Loucy (cell line): ENCODE data around the gene APOC3.

Source experiments
- H2AFZ ChIP-seq: fragments of 200-600 bp; sonication (generic); 2 replicates; pipeline ENCODE4 v1.6.0; 2016; ENCODE audit warnings: antibody characterized with exemption, mild to moderate bottlenecking, low read length, moderate library complexity
- H3F3A ChIP-seq: fragments of 200-600 bp; 2 replicates; pipeline ENCODE4 v1.6.0; 2016; ENCODE audit warnings: antibody characterized with exemption, low read depth, mild to moderate bottlenecking
- H3K27me3 ChIP-seq: fragments of 200-600 bp; sonication (generic); 2 replicates; pipeline ENCODE4 v1.6.1; 2014; ENCODE audit warnings: low read length, mild to moderate bottlenecking; ENCODE audit not compliant: insufficient read depth, poor library complexity, severe bottlenecking
- H3K36me3 ChIP-seq: fragments of 200-600 bp; sonication (generic); 2 replicates; pipeline ENCODE4 v1.6.1; 2016; ENCODE audit warnings: low read length; ENCODE audit not compliant: insufficient read depth
- H3K4me1 ChIP-seq: fragments of 200-600 bp; sonication (generic); 2 replicates; pipeline ENCODE4 v1.5.1; 2014; ENCODE audit warnings: low read length, mild to moderate bottlenecking; ENCODE audit not compliant: insufficient read depth, poor library complexity, severe bottlenecking
- H3K4me2 ChIP-seq: fragments of 200-600 bp; sonication (generic); 2 replicates; pipeline ENCODE4 v1.6.0; 2014; ENCODE audit warnings: antibody characterized with exemption, low read length, low read depth, mild to moderate bottlenecking; ENCODE audit not compliant: poor library complexity, severe bottlenecking
- H3K4me3 ChIP-seq: fragments of 200-600 bp; sonication (generic); 2 replicates; pipeline ENCODE4 v1.5.1; 2014; ENCODE audit warnings: low read length, mild to moderate bottlenecking, mixed read lengths; ENCODE audit not compliant: poor library complexity, severe bottlenecking
- H3K79me2 ChIP-seq: fragments of 200-600 bp; sonication (generic); 2 replicates; pipeline ENCODE4 v1.6.1; 2014; ENCODE audit warnings: low read length; ENCODE audit not compliant: insufficient read depth
- H3K9ac ChIP-seq: fragments of 200-600 bp; sonication (generic); 2 replicates; pipeline ENCODE4 v1.6.0; 2014; ENCODE audit warnings: mild to moderate bottlenecking, low read depth, low read length, moderate library complexity; ENCODE audit not compliant: poor library complexity, severe bottlenecking
- H3K9me2 ChIP-seq: fragments of 200-600 bp; sonication (generic); replicated peaks from 2 replicates; pipeline ENCODE4 v1.6.1; 2016; ENCODE audit warnings: low read depth, low read length, mixed read lengths
- H3K9me3 ChIP-seq: fragments of 200-600 bp; sonication (generic); 2 replicates; pipeline ENCODE4 v1.6.1; 2014; ENCODE audit warnings: mild to moderate bottlenecking, antibody characterized with exemption, low read length, low read depth; ENCODE audit not compliant: insufficient read depth
- H4K20me1 ChIP-seq: fragments of 200-600 bp; sonication (generic); 2 replicates; pipeline ENCODE4 v1.6.0; 2014; ENCODE audit warnings: antibody characterized with exemption, low read length, mild to moderate bottlenecking; ENCODE audit not compliant: insufficient read depth, poor library complexity, severe bottlenecking
- EZH2phosphoT487 ChIP-seq: fragments of 200-600 bp; IDR thresholded peaks from 2 replicates; pipeline ENCODE4 v1.6.1; 2018; ENCODE audit warnings: antibody characterized with exemption, mild to moderate bottlenecking, moderate library complexity, borderline replicate concordance
- TF ChIP-seq, protein P1 (sequence below): fragments of 200-600 bp; sonication (generic); conservative IDR thresholded peaks from 2 replicates; pipeline ENCODE4 v1.5.1; 2014; ENCODE audit warnings: mild to moderate bottlenecking, antibody characterized with exemption, low read length

Gene APOC3

GRCh38 chr11:116840746-116841296 is 11.1 kb downstream of the APOC3 start:
- Histone ChIP-seq H3K79me2 (no peaks in the 10 kb centered on the region), H3K4me2 (no peak overlapping the region), H4K20me1 (no peaks in the 10 kb centered on the region), H3K4me3 (no peak overlapping the region), H3K27me3 (no peaks in the 10 kb centered on the region), H3K36me3 (peaks cover 23% of the 10 kb centered on the region; the same call in 1 of the 2 replicates), H3K4me1 (peaks cover 14% of the 10 kb centered on the region), H3K9me2 (no peaks in the 10 kb centered on the region), H3K9me3 (no peaks in the 10 kb centered on the region), H3K9ac (peak overlapping the region; percentile 27), H3F3A (no peaks in the 10 kb centered on the region), H2AFZ (peak overlapping the region; percentile 5; the same call in 1 of the 2 replicates)
- TF ChIP-seq, protein P1, sequence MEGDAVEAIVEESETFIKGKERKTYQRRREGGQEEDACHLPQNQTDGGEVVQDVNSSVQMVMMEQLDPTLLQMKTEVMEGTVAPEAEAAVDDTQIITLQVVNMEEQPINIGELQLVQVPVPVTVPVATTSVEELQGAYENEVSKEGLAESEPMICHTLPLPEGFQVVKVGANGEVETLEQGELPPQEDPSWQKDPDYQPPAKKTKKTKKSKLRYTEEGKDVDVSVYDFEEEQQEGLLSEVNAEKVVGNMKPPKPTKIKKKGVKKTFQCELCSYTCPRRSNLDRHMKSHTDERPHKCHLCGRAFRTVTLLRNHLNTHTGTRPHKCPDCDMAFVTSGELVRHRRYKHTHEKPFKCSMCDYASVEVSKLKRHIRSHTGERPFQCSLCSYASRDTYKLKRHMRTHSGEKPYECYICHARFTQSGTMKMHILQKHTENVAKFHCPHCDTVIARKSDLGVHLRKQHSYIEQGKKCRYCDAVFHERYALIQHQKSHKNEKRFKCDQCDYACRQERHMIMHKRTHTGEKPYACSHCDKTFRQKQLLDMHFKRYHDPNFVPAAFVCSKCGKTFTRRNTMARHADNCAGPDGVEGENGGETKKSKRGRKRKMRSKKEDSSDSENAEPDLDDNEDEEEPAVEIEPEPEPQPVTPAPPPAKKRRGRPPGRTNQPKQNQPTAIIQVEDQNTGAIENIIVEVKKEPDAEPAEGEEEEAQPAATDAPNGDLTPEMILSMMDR = no peak
- TF ChIP-seq EZH2phosphoT487 = no peak

- H3K79me2 ChIP-seq = no peaks in the 10 kb centered on the region
- no peak overlapping the region for H3K9ac ChIP-seq
These were observed 12.4 kb downstream of the APOC3 start for GRCh38 chr11:116842117-116842516.

GRCh38 chr11:116842909-116843308 is 13.2 kb downstream of the APOC3 start:
- Histone ChIP-seq H3K36me3 (peaks cover 42% of the 10 kb centered on the region; the same call in 1 of the 2 replicates), H3K4me2 (no peak overlapping the region), H3K9me2 (no peaks in the 10 kb centered on the region), H3K79me2 (no peaks in the 10 kb centered on the region), H3F3A (no peaks in the 10 kb centered on the region), H3K27me3 (no peaks in the 10 kb centered on the region), H4K20me1 (no peaks in the 10 kb centered on the region), H3K9ac (no peak overlapping the region), H3K4me3 (no peak overlapping the region), H2AFZ (no peak overlapping the region), H3K4me1 (peaks cover 14% of the 10 kb centered on the region), H3K9me3 (no peaks in the 10 kb centered on the region)
- TF ChIP-seq, protein P1 = no peak
- no peak for TF ChIP-seq EZH2phosphoT487

More at GRCh38 chr11:116842117-116842516, 12.4 kb downstream of the APOC3 start:
- Histone ChIP-seq H3K9me3 (no peaks in the 10 kb centered on the region), H3K27me3 (no peaks in the 10 kb centered on the region), H3K4me3 (no peak overlapping the region), H3K36me3 (peaks cover 35% of the 10 kb centered on the region; the same call in 1 of the 2 replicates), H3K4me1 (peaks cover 14% of the 10 kb centered on the region), H3F3A (no peaks in the 10 kb centered on the region), H3K9me2 (no peaks in the 10 kb centered on the region), H3K4me2 (no peak overlapping the region), H4K20me1 (no peaks in the 10 kb centered on the region), H2AFZ (no peak overlapping the region)
- TF ChIP-seq, protein P1 = no peak
- no peak for TF ChIP-seq EZH2phosphoT487
